ENCODE measurements around the gene CELA3A.

DNA sequence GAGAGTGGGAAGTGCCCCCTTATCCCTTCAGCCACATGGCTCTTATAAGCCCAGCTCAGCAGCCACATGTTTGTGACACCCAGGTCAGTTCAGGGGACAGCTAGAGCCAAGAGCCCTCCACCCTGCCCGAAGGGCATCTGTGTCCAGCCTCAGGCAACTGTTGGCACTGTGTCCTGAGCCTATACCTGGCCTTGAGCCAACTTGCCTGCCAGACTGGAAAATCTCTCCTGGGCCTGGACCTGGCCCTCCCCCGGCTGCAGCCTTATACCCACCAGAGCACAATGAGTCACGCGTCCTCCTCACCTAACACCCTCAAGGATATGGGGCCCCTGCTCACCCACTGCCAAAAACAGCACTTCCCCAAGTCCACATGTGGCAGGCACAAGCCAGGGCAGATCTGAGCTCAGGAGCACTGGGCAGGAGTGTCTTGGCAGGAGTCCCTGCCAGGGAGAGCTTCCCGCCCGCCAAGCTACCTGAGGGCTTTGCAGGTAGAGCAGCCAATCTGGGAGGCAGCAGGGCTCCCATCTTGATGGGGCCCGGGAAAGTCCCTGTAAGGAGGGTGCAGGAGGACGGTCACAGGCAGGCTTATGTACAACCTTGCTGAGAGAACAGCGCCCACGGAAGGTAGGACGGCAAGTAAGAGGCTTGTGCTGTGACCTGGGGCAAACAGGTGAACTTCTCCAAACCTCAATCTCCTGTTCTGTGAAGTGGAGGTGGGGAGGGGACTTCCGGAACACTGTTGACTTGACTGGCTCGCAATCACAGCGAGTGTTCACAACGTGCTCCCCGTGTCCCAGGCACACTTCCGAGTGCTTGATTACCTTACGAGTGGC lies 44.5 kb upstream of the CELA3A start:
- TF ChIP-seq, protein P1, sequence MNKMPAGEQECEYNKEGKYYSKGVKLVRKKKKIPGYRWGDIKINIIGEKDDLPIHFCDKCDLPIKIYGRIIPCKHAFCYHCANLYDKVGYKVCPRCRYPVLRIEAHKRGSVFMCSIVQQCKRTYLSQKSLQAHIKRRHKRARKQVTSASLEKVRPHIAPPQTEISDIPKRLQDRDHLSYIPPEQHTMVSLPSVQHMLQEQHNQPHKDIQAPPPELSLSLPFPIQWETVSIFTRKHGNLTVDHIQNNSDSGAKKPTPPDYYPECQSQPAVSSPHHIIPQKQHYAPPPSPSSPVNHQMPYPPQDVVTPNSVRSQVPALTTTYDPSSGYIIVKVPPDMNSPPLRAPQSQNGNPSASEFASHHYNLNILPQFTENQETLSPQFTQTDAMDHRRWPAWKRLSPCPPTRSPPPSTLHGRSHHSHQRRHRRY (tag by site-specific recombination; IDR thresholded peaks at IDR 0.05) = no peak
- TF ChIP-seq, protein P2, sequence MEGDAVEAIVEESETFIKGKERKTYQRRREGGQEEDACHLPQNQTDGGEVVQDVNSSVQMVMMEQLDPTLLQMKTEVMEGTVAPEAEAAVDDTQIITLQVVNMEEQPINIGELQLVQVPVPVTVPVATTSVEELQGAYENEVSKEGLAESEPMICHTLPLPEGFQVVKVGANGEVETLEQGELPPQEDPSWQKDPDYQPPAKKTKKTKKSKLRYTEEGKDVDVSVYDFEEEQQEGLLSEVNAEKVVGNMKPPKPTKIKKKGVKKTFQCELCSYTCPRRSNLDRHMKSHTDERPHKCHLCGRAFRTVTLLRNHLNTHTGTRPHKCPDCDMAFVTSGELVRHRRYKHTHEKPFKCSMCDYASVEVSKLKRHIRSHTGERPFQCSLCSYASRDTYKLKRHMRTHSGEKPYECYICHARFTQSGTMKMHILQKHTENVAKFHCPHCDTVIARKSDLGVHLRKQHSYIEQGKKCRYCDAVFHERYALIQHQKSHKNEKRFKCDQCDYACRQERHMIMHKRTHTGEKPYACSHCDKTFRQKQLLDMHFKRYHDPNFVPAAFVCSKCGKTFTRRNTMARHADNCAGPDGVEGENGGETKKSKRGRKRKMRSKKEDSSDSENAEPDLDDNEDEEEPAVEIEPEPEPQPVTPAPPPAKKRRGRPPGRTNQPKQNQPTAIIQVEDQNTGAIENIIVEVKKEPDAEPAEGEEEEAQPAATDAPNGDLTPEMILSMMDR (tag by site-specific recombination; IDR thresholded peaks at IDR 0.05) = no peak
- TF ChIP-seq ZNF585B (tag by site-specific recombination; IDR thresholded peaks at IDR 0.05) (no peak), ZNF560 (tag by site-specific recombination; IDR thresholded peaks at IDR 0.05; ENCODE audit: borderline replicate concordance) (no peak), ZIC2 (tag by site-specific recombination; IDR thresholded peaks at IDR 0.05) (peak; percentile 25), ZNF112 (tag by site-specific recombination; IDR thresholded peaks at IDR 0.05) (no peak), ZNF274 (IDR thresholded peaks at IDR 0.05; ENCODE audit: low read length) (no peak), ZNF274 (tag by site-specific recombination; IDR thresholded peaks at IDR 0.05; ENCODE audit: borderline replicate concordance) (no peak)
- TF ChIP-seq, protein P3, sequence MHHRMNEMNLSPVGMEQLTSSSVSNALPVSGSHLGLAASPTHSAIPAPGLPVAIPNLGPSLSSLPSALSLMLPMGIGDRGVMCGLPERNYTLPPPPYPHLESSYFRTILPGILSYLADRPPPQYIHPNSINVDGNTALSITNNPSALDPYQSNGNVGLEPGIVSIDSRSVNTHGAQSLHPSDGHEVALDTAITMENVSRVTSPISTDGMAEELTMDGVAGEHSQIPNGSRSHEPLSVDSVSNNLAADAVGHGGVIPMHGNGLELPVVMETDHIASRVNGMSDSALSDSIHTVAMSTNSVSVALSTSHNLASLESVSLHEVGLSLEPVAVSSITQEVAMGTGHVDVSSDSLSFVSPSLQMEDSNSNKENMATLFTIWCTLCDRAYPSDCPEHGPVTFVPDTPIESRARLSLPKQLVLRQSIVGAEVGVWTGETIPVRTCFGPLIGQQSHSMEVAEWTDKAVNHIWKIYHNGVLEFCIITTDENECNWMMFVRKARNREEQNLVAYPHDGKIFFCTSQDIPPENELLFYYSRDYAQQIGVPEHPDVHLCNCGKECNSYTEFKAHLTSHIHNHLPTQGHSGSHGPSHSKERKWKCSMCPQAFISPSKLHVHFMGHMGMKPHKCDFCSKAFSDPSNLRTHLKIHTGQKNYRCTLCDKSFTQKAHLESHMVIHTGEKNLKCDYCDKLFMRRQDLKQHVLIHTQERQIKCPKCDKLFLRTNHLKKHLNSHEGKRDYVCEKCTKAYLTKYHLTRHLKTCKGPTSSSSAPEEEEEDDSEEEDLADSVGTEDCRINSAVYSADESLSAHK (tag by site-specific recombination; IDR thresholded peaks at IDR 0.05) = no peak
- TF ChIP-seq, protein P4, sequence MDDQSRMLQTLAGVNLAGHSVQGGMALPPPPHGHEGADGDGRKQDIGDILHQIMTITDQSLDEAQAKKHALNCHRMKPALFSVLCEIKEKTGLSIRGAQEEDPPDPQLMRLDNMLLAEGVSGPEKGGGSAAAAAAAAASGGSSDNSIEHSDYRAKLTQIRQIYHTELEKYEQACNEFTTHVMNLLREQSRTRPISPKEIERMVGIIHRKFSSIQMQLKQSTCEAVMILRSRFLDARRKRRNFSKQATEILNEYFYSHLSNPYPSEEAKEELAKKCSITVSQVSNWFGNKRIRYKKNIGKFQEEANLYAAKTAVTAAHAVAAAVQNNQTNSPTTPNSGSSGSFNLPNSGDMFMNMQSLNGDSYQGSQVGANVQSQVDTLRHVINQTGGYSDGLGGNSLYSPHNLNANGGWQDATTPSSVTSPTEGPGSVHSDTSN (CRISPR knock-in tag; IDR thresholded peaks at IDR 0.05) = no peak

Measured in HEK293 (cell line).